BE2C (cell line): Measurements from ENCODE around the gene IL4R.
A peak's percentile ranks its signal among the peaks of the same experiment; 100 is the strongest.

Source experiments
- DNase-seq: peaks from one replicate; pipeline ENCODE4 v3.0.0-alpha.2; 2020
- H3K27me3 ChIP-seq: fragments of 250-450 bp; sonication (Bioruptor Pico); 2 replicates; pipeline ENCODE4 v1.5.1; 2020; ENCODE audit warnings: mild to moderate bottlenecking
- H3K36me3 ChIP-seq: fragments of 250-450 bp; sonication (Bioruptor Pico); 2 replicates; pipeline ENCODE4 v1.5.1; 2020; ENCODE audit warnings: mild to moderate bottlenecking
- H3K4me1 ChIP-seq: fragments of 250-450 bp; sonication (Bioruptor Pico); 2 replicates; pipeline ENCODE4 v1.5.1; 2020
- H3K4me3 ChIP-seq: 2 replicates; pipeline ENCODE4 v1.5.1; 2011; ENCODE audit warnings: low read depth, low read length
- H3K9me3 ChIP-seq: fragments of 250-450 bp; sonication (Bioruptor Pico); 2 replicates; pipeline ENCODE4 v1.5.1; 2020
- CTCF ChIP-seq: IDR thresholded peaks from 2 replicates; pipeline ENCODE4 v1.5.1; 2012; ENCODE audit warnings: mild to moderate bottlenecking, low read depth, low read length

IL4R gene

GRCh38 chr16:27365142-27366089, 51.6 kb downstream of the IL4R start:
- Histone ChIP-seq H3K4me1 (no peaks in the 10 kb centered on the region), H3K36me3 (no peaks in the 10 kb centered on the region), H3K4me3 (no peak overlapping the region), H3K27me3 (no peaks in the 10 kb centered on the region), H3K9me3 (no peaks in the 10 kb centered on the region)
- TF ChIP-seq CTCF = no peak
- no peak for DNase-seq

GRCh38 chr16:27366687-27367460, 53.1 kb downstream of the IL4R start:
- Histone ChIP-seq H3K9me3 (no peaks in the 10 kb centered on the region), H3K36me3 (no peaks in the 10 kb centered on the region), H3K27me3 (no peaks in the 10 kb centered on the region), H3K4me3 (no peak overlapping the region), H3K4me1 (no peaks in the 10 kb centered on the region)
- no peak for DNase-seq
- no peak for TF ChIP-seq CTCF

GRCh38 chr16:27367461-27368357, 53.9 kb downstream of the IL4R start:
- DNase-seq = peak; percentile 71
- Histone ChIP-seq H3K4me3 (no peak overlapping the region), H3K36me3 (no peaks in the 10 kb centered on the region), H3K9me3 (no peaks in the 10 kb centered on the region), H3K4me1 (no peaks in the 10 kb centered on the region), H3K27me3 (no peaks in the 10 kb centered on the region)
- peak; percentile 69 for TF ChIP-seq CTCF

- Histone ChIP-seq H3K4me3 (no peak overlapping the region), H3K36me3 (no peaks in the 10 kb centered on the region), H3K27me3 (no peaks in the 10 kb centered on the region), H3K4me1 (no peaks in the 10 kb centered on the region), H3K9me3 (no peaks in the 10 kb centered on the region)
- TF ChIP-seq CTCF = no peak
- DNase-seq = no peak
Observed at GRCh38 chr16:27368358-27368722, 54.6 kb downstream of the IL4R start.

GRCh38 chr16:27369806-27370205, 56.0 kb downstream of the IL4R start:
- DNase-seq = no peak
- no peaks in the 10 kb centered on the region for H3K36me3 ChIP-seq
- no peaks in the 10 kb centered on the region for H3K4me1 ChIP-seq
- H3K4me3 ChIP-seq = no peak overlapping the region
- no peak for TF ChIP-seq CTCF
- H3K9me3 ChIP-seq = no peaks in the 10 kb centered on the region
- no peaks in the 10 kb centered on the region for H3K27me3 ChIP-seq
